Measurements from ENCODE around the gene GLS.
"Not testable (repeated sequence)": the region's sequence is repeated elsewhere in the genome, so short reads cannot be mapped to it uniquely, and the experiment has no call there.

Gene GLS

DNA sequence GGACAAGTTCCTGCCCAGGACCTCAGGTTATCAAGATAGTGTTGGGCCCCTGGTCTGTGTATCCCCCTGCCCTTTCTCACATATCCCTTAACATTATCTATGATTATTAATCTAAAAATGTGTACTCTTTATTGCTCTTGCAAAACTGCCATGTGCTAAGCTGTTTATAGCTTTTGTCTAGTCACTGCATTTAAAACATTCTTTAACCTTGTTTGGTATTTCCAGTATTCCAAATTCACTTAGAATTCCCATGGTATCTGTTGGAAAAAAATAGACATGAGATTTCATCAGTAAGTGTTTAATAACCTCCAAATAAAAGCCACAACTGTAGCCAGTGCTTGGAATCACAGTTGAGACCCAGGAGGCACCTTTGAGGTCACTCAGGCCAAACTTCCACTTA, 16.2 kb upstream of the GLS start:
- TF ChIP-seq CTCF (IDR thresholded peaks at IDR 0.05; ENCODE audit: borderline replicate concordance, insufficient read depth, low read depth, low read length): no peak
- H3K4me3 ChIP-seq (ENCODE audit: low read depth, low read length): no peak overlapping the region

GRCh38 chr2:190867212-190867611, 13.4 kb upstream of the GLS start:
- TF ChIP-seq CTCF (IDR thresholded peaks at IDR 0.05; ENCODE audit: borderline replicate concordance, insufficient read depth, low read depth, low read length): no peak
- H3K4me3 ChIP-seq (ENCODE audit: low read depth, low read length): no peak overlapping the region

DNA sequence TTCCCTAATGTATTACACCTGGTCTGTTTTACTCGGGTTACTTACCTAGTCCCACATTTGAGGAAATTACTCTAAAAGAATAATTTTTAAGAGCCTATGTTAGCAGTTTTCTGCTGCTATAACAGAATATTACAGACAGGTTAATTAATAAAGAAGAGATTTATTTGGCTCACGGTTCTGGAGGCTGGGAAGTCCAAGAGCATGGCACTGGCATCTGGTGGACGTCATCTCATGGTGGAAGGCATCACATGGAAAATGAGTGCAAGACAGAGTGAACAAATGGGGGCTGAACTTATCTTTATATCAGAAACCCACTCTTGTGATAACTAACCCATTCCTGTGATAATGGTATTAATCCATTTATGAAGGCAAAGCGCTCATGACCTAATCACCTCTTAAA, 12.8 kb upstream of the GLS start:
- TF ChIP-seq CTCF (IDR thresholded peaks at IDR 0.05; ENCODE audit: borderline replicate concordance, insufficient read depth, low read depth, low read length): no peak

GRCh38 chr2:190869721-190870120, 10.9 kb upstream of the GLS start:
- TF ChIP-seq CTCF (IDR thresholded peaks at IDR 0.05; ENCODE audit: borderline replicate concordance, insufficient read depth, low read depth, low read length): no peak
- H3K4me3 ChIP-seq (ENCODE audit: low read depth, low read length): no peak overlapping the region

More for the DNA sequence above, 12.8 kb upstream of the GLS start:
- no peak overlapping the region for H3K4me3 ChIP-seq (ENCODE audit: low read depth, low read length)

DNA sequence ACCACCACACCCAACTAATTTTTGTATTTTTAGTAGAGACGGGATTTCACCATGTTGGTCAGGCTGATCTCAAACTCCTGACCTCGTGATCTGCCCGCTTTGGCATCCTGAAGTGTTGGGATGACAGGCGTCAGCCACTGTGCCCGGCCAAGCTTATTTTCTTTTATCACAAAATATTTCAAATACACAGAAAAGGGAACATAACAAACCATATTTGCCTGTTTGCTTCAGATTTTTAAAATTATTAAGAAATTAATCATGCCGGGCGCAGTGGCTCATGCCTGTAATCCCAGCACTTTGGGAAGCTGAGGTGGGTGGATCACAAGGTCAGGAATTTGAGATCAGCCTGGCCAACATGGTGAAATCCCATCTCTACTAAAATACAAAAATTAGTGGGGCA, 7.2 kb upstream of the GLS start:
- H3K4me3 ChIP-seq (ENCODE audit: low read depth, low read length): not testable (repeated sequence)

DNA sequence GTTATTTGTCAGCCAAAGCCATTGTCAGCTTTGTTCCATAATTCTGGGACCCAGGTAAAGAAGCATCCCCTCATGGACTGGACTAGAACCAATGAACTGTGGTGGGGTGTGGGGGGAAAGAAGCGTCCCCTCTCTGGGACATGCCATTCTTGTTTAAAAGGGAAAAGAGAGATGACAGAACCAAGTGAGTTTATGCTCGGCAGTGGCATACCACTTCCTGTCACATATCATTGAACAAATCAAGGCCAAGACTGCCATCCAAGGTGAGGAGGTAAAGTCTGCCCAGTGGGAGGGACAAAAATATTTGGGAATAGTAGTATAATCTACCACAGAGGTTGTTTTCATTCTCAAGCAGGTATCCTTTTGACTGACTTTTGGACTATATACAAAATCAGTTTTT, 4.7 kb upstream of the GLS start:
- H3K4me3 ChIP-seq (ENCODE audit: low read depth, low read length): no peak overlapping the region
- TF ChIP-seq CTCF (IDR thresholded peaks at IDR 0.05; ENCODE audit: borderline replicate concordance, insufficient read depth, low read depth, low read length): no peak

- H3K4me3 ChIP-seq (ENCODE audit: low read depth, low read length): no peak overlapping the region
- TF ChIP-seq CTCF (IDR thresholded peaks at IDR 0.05; ENCODE audit: borderline replicate concordance, insufficient read depth, low read depth, low read length): no peak
Observed at GRCh38 chr2:190876631-190877030, 4.0 kb upstream of the GLS start.

DNA sequence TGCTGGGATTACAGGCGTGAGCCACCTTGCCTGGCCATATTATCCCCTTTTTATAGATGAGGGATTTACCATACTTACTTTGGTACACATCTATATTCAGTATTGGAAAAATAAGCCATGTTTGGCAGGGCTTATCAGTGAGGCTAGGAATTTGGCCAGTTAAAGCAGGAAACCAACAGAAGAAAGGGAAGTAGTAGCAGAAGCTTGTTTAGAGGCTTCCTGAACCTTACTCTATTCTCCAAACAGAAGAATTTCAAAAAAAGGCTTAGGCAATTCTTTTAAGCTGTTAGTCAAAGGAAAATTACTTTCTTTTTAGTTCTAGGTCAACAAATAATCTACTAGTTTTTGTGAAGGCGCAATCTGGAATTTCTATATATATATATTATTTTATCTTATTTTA, 3.2 kb upstream of the GLS start:
- H3K4me3 ChIP-seq (ENCODE audit: low read depth, low read length): no peak overlapping the region
- no peak for TF ChIP-seq CTCF (IDR thresholded peaks at IDR 0.05; ENCODE audit: borderline replicate concordance, insufficient read depth, low read depth, low read length)
